PC-3 (cell line): Measurements from ENCODE around the gene TAF1D. TPM values are rescaled to one million over a fixed set of nuclear protein-coding genes. Genes with fewer than 3 reads are reported as not detected.

Experiments
- ATAC-seq: fragments of 200-7000 bp; cut with Tn5 transposase; 2 replicates; pipeline ENCODE4 v1.9.1; 2020; ENCODE audit warnings: mild to moderate bottlenecking, moderate library complexity
- Bru-seq: library from RNA; stranded (reverse); fragments of 400-500 nt; gene quantifications from one replicate; lab custom pipeline; 2021; lab: Mats Ljungman, UMichigan
- BruChase-seq, 2 experiments: library from RNA; stranded (reverse); fragments of 400-500 nt; gene quantifications; one replicate each; lab custom pipeline; 2021; lab: Mats Ljungman, UMichigan
- BruUV-seq: library from RNA; stranded (reverse); fragments of 400-500 nt; replicated peaks from 2 replicates; lab custom pipeline; 2021; lab: Mats Ljungman, UMichigan
- CTCF ChIA-PET: fragments of 300-600 bp; sonication (Branson Sonifier 250); formaldehyde crosslinking; loops from one replicate; lab custom pipeline; 2022; ENCODE audit warnings: antibody characterized with exemption; lab: Charles Lee
- POLR2A ChIA-PET: fragments of 300-600 bp; sonication (Branson Sonifier 250); formaldehyde crosslinking; loops from one replicate; lab custom pipeline; 2022; ENCODE audit warnings: antibody characterized with exemption; ENCODE audit not compliant: unreplicated experiment; lab: Charles Lee
- DNase-seq: peaks from one replicate; pipeline ENCODE4 v3.0.0-alpha.2; 2015
- H2AFZ ChIP-seq: fragments of 300-600 bp; sonication (generic); 2 replicates; pipeline ENCODE4 v1.6.0; 2016; ENCODE audit warnings: antibody characterized with exemption, low read length
- H3F3A ChIP-seq: fragments of 300-600 bp; sonication (generic); one replicate; pipeline ENCODE4 v1.6.0; 2017; ENCODE audit warnings: antibody characterized with exemption, low read length, control low read depth, mild to moderate bottlenecking; ENCODE audit not compliant: unreplicated experiment
- H3K27ac ChIP-seq: fragments of 300-600 bp; sonication (generic); 2 replicates; pipeline ENCODE4 v1.5.1; 2016; ENCODE audit warnings: mild to moderate bottlenecking, low read length
- H3K27me3 ChIP-seq: fragments of 300-600 bp; sonication (generic); 2 replicates; pipeline ENCODE4 v1.6.1; 2016; ENCODE audit warnings: low read length, mixed read lengths
- H3K36me3 ChIP-seq: fragments of 300-600 bp; sonication (generic); 2 replicates; pipeline ENCODE4 v1.6.1; 2016; ENCODE audit warnings: low read depth, mixed run types, low read length, mixed read lengths
- H3K4me1 ChIP-seq: fragments of 300-600 bp; sonication (generic); 2 replicates; pipeline ENCODE4 v1.5.1; 2016; ENCODE audit warnings: low read length; ENCODE audit not compliant: insufficient read depth
- H3K4me2 ChIP-seq: fragments of 300-600 bp; sonication (generic); 2 replicates; pipeline ENCODE4 v1.6.0; 2016; ENCODE audit warnings: low read length
- H3K4me3 ChIP-seq: fragments of 300-600 bp; sonication (generic); 2 replicates; pipeline ENCODE4 v1.5.1; 2016; ENCODE audit warnings: mild to moderate bottlenecking, low read length, mixed read lengths
- H3K79me2 ChIP-seq: fragments of 300-600 bp; sonication (generic); 2 replicates; pipeline ENCODE4 v1.6.1; 2017; ENCODE audit warnings: low read length, mixed read lengths
- H3K9ac ChIP-seq: fragments of 300-600 bp; sonication (generic); 2 replicates; pipeline ENCODE4 v1.6.0; 2016; ENCODE audit warnings: mild to moderate bottlenecking, low read length
- H3K9me2 ChIP-seq: fragments of 300-600 bp; sonication (generic); replicated peaks from 2 replicates; pipeline ENCODE4 v1.6.1; 2016; ENCODE audit warnings: mixed run types, low read length, mixed read lengths
- H3K9me3 ChIP-seq: fragments of 300-600 bp; sonication (generic); 2 replicates; pipeline ENCODE4 v1.6.1; 2016; ENCODE audit warnings: low read length, mixed read lengths
- H4K20me1 ChIP-seq: fragments of 300-600 bp; sonication (generic); 2 replicates; pipeline ENCODE4 v1.6.1; 2016; ENCODE audit warnings: low read length, mixed read lengths
- EZH2 ChIP-seq: fragments of 300-600 bp; sonication (generic); IDR thresholded peaks from one replicate; pipeline ENCODE4 v1.6.1; 2017; ENCODE audit warnings: antibody characterized with exemption, mild to moderate bottlenecking, low read length; ENCODE audit not compliant: unreplicated experiment
- EZH2phosphoT487 ChIP-seq: fragments of 300-600 bp; sonication (generic); IDR thresholded peaks from 2 replicates; pipeline ENCODE4 v1.6.1; 2018; ENCODE audit warnings: mild to moderate bottlenecking, antibody characterized with exemption, low read length, borderline replicate concordance
- intact Hi-C: fragments of 100-400 bp; cut with micrococcal nuclease; formaldehyde crosslinking; loops from 2 replicates; pipeline ENCODE4 v1.9.0; 2023
- long read RNA-seq: library from polyadenylated mRNA; unstranded; transcript quantifications from one replicate; pipeline ENCODE4 v2.0.0, GENCODE V29; 2021; ENCODE audit not compliant: unreplicated experiment
- total RNA-seq: library from RNA; depleted of rRNA; stranded (reverse); fragments of >200 nt; gene quantifications from 2 replicates; pipeline ENCODE4 v1.2.3, GENCODE V29; 2014; rRNA removed
- TF ChIP-seq, protein P1 (sequence below): fragments of 300-600 bp; sonication (generic); conservative IDR thresholded peaks from 2 replicates; pipeline ENCODE4 v1.5.1; 2017; ENCODE audit warnings: antibody characterized with exemption, low read depth, mild to moderate bottlenecking, low read length

TAF1D gene, protein sequence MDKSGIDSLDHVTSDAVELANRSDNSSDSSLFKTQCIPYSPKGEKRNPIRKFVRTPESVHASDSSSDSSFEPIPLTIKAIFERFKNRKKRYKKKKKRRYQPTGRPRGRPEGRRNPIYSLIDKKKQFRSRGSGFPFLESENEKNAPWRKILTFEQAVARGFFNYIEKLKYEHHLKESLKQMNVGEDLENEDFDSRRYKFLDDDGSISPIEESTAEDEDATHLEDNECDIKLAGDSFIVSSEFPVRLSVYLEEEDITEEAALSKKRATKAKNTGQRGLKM
- total RNA-seq (117 and 135 TPM in 2 replicates), Bru-seq, nascent RNA (percentile 99 among the genes with signal in this experiment), BruChase-seq, experiment 1, labeled RNA remaining after a 6-hour chase (percentile 99 among the genes with signal in this experiment), BruChase-seq, experiment 2, labeled RNA remaining after a 2-hour chase (percentile 100 among the genes with signal in this experiment)
- long read RNA-seq, partial matches to known transcripts, result 37 of 74 reads
- long read RNA-seq, other reads (novel, unspliced or antisense), result 28 of 74 reads

DNA sequence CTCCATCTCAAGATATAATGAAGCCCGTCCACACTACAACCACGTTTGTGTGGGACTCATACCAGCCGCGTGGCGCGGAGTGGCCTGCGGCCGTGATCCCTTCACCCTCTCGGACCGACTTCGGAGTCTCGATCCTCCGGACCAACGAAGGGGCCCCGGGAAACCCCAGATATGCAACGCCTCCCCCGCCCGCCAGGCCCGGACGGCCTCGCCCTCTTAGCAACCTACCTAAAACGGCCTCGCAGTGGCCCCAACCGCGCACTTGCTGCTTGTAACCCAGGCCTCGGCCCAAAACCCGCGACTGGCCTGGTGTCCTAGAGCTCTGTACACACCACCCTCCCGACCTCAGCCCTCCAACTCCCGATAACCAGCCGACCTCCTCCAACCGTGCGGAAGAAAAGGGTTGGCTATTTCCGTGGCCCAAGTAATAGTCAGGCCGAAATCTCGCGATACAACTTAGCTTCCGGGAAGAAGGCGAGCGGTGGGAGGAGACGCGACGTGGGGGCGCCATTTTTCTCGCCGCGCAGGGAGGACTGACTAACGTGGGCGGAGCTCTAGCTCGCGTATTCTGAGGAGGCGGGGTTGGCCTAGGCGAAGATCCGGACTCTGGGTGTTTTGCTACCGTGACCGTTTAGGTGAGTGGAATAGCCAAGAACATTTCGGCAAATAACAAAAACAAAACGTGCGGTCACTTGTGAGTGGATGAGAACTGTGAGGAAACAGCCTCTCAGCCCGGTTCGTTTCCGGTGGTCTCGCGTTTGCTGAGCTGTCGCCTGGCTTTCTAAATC is at the start of gene TAF1D, which contains the start of gene C11orf54:
Gene TAF1D, minus strand, starts transcription at position 402 of the 788 bp plus-strand sequence. CDS start 2,191 bp downstream, outside the sequence.
Gene C11orf54, plus strand, starts transcription at position 579 of the 788 bp plus-strand sequence. CDS start 5,722 bp downstream, outside the sequence.
- intact Hi-C loops, result loop anchor here (1.0 to 2.0 kb wide), 3 partner anchors 26 to 110 kb away; partner anchors contain the start of genes MED17 and VSTM5

DNA sequence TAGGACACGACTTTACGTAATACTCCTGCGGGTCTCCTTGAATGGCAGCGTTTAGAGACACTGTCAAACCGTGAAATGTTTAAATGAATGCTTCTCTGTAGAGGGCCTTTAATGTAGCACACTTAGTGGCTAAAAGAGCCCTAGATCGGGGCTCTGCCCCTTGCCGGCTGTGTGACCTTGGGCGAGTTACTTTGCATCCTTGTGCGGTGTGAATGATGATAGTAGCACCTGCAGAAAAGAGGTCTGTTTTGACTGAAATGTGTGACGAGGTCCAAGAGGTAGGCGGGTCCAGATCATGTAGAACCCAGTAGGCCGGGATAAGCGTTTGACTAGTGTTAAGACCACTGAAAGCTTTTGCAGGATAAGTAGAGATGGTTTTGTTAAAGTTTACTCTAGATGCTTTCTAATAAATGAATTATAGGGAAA is 43.7 kb upstream of the TAF1D start:
- CTCF ChIA-PET, result no interaction called here
- Histone ChIP-seq H3K36me3 (peaks cover 15% of the 10 kb centered on the region; the same call in 1 of the 2 replicates), H2AFZ (peak overlapping the region; percentile 70; the same call in 1 of the 2 replicates), H3K4me3 (peak overlapping the region; percentile 92), H3K9me3 (no peaks in the 10 kb centered on the region), H3K27ac (peak overlapping the region; percentile 74; the same call in 1 of the 2 replicates), H3K9ac (peak overlapping the region; percentile 92), H3K9me2 (no peaks in the 10 kb centered on the region), H3K4me1 (peaks cover 23% of the 10 kb centered on the region), H3K27me3 (no peaks in the 10 kb centered on the region), H3K79me2 (peaks cover 64% of the 10 kb centered on the region), H3F3A (no peaks in the 10 kb centered on the region), H3K4me2 (peak overlapping the region; percentile 97), H4K20me1 (peaks cover 45% of the 10 kb centered on the region)
- POLR2A ChIA-PET, result no interaction called here
- DNase-seq (no peak), ATAC-seq (peak; percentile 4)
- TF ChIP-seq, protein P1, sequence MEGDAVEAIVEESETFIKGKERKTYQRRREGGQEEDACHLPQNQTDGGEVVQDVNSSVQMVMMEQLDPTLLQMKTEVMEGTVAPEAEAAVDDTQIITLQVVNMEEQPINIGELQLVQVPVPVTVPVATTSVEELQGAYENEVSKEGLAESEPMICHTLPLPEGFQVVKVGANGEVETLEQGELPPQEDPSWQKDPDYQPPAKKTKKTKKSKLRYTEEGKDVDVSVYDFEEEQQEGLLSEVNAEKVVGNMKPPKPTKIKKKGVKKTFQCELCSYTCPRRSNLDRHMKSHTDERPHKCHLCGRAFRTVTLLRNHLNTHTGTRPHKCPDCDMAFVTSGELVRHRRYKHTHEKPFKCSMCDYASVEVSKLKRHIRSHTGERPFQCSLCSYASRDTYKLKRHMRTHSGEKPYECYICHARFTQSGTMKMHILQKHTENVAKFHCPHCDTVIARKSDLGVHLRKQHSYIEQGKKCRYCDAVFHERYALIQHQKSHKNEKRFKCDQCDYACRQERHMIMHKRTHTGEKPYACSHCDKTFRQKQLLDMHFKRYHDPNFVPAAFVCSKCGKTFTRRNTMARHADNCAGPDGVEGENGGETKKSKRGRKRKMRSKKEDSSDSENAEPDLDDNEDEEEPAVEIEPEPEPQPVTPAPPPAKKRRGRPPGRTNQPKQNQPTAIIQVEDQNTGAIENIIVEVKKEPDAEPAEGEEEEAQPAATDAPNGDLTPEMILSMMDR, result no peak
- TF ChIP-seq EZH2phosphoT487, result no peak
- no peak for TF ChIP-seq EZH2
- no TSS peak for BruUV-seq
- intact Hi-C loops, result loop anchor here (1.0 to 2.0 kb wide), 2 partner anchors 44 to 66 kb away; partner anchors contain the start of genes C11orf54, TAF1D and VSTM5

More for the DNA sequence above, at the start of gene TAF1D, which contains the start of gene C11orf54:
- Histone ChIP-seq H3K9ac (peak within 1 kb of the TSS; percentile 99), H3F3A (peaks cover 25% of the 10 kb centered on the region), H3K4me2 (peak within 1 kb of the TSS; percentile 95), H3K36me3 (peaks cover 41% of the 10 kb centered on the region), H3K27me3 (no peaks in the 10 kb centered on the region), H3K4me3 (peak within 1 kb of the TSS; percentile 96), H3K9me2 (no peaks in the 10 kb centered on the region), H2AFZ (peak within 1 kb of the TSS; percentile 94), H4K20me1 (peaks cover 42% of the 10 kb centered on the region), H3K9me3 (no peaks in the 10 kb centered on the region), H3K79me2 (peaks cover 76% of the 10 kb centered on the region), H3K27ac (peak within 1 kb of the TSS; percentile 75), H3K4me1 (peaks cover 30% of the 10 kb centered on the region)
- DNase-seq (peak; percentile 99), ATAC-seq (peak; percentile 87)
- TSS peak; percentile 66 for BruUV-seq
- POLR2A ChIA-PET, result interaction anchor here (0.5 to 1.5 kb wide), 16 partner anchors 15 to 710 kb away, joined by 3 to 22 read pairs (median 3); partner anchors contain the start of genes CEP295, MED17 and VSTM5
- TF ChIP-seq, protein P1, result no peak
- TF ChIP-seq EZH2, result no peak
- no peak for TF ChIP-seq EZH2phosphoT487
- CTCF ChIA-PET, result interaction anchor here (0.6 to 1.0 kb wide), 3 partner anchors 109 to 865 kb away, joined by 3 to 4 read pairs (median 4); partner anchors contain the start of gene VSTM5
